Ascending aorta (tissue), 2 donors: Measurements from ENCODE around the gene CRTAC1. TPM values are rescaled to one million over a fixed set of nuclear protein-coding genes. Genes with fewer than 3 reads are reported as not detected.

Experiments
- DNase-seq, 2 donors: peaks; one replicate each; pipeline ENCODE4 v3.0.0-alpha.2; 2019; ENCODE audit warnings: low spot score in 2 of 2
- H3K27ac ChIP-seq, 2 donors: fragments of 200-600 bp; sonication (generic); one replicate each; pipeline ENCODE4 v1.5.1; 2016 to 2017; ENCODE audit warnings: mild to moderate bottlenecking in 1 of 2
- H3K27me3 ChIP-seq: fragments of 200-600 bp; sonication (generic); one replicate; pipeline ENCODE4 v1.5.1; 2017
- H3K36me3 ChIP-seq, 2 donors: fragments of 200-600 bp; sonication (generic); one replicate each; pipeline ENCODE4 v1.5.1; 2016
- H3K4me1 ChIP-seq, 2 donors: fragments of 200-600 bp; sonication (generic); one replicate each; pipeline ENCODE4 v1.5.1; 2016 to 2017; ENCODE audit warnings: mild to moderate bottlenecking in 1 of 2
- H3K4me3 ChIP-seq, 2 donors: fragments of 200-600 bp; sonication (generic); one replicate each; pipeline ENCODE4 v1.5.1; 2016 to 2017; ENCODE audit warnings: mild to moderate bottlenecking in 1 of 2
- H3K9me3 ChIP-seq, 2 donors: fragments of 200-600 bp; sonication (generic); one replicate each; pipeline ENCODE4 v1.5.1; 2016
- CTCF ChIP-seq, 3 experiments: fragments of 200-600 bp in 2 of 3; fragments of 450-650 bp in 1 of 3; sonication (generic) in 2 of 3; IDR thresholded peaks; one replicate each; pipeline ENCODE4 v1.5.1; 2016 to 2019; ENCODE audit warnings: antibody characterized with exemption in 3 of 3, mild to moderate bottlenecking in 1 of 3, moderate library complexity in 1 of 3
- intact Hi-C: fragments of 100-400 bp; cut with DNase I; formaldehyde crosslinking; loops from one replicate; pipeline ENCODE4 v1.15.1; 2023
- total RNA-seq: library from RNA; depleted of rRNA; stranded (reverse); fragments of >200 nt; gene quantifications from one replicate; pipeline ENCODE4 v1.1.0, GENCODE V29; 2016

The CRTAC1 gene
- total RNA-seq, 1 donor from 2014 or later: 25.2 TPM

DNA sequence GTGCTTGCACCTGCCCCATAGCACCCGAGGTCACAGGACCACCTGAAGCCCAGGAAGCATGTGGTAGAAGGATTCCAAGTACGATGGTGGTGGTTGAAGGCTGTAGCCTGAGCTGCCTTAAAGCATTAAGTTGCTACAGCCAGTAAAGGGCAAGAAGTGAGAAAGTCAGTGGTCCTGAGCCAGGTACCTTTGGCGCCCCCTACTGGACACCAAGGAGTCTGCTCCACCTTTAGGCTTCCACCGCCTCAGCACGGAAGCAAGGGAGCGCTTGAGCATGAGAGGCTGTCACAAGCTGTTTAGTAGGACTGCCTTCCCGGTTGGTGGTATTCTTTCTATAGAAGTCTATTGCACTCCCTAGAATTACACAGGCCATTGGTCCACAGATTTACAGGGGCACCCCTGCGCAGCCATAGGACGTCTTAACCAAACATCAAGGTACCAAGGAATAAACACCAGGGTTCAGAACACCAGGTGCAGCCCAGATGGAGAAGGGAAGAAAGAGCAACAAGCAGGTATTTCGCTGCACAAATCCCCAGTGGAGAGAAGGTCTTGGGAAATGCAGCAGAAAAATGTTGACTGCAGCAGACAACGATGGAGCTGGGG, 2.2 kb downstream of the CRTAC1 start:
- Histone ChIP-seq H3K9me3 (no peaks in the 10 kb centered on the region), H3K27me3 (peaks cover 11% of the 10 kb centered on the region), H3K27ac (no peak overlapping the region), H3K4me1 (peaks cover 9% of the 10 kb centered on the region in 2 donors), H3K4me3 (no peak overlapping the region), H3K36me3 (no peaks in the 10 kb centered on the region)
- intact Hi-C loops: no loop called here
- DNase-seq: no peak
- TF ChIP-seq CTCF (IDR thresholded peaks at IDR 0.05): peak; percentile 11 to 54 (median 31)

GRCh38 chr10:98023024-98023423, 7.4 kb downstream of the CRTAC1 start:
- DNase-seq: no peak
- Histone ChIP-seq H3K27ac (no peak overlapping the region), H3K36me3 (no peaks in the 10 kb centered on the region), H3K9me3 (no peaks in the 10 kb centered on the region), H3K4me1 (no peaks in the 10 kb centered on the region), H3K4me3 (no peak overlapping the region), H3K27me3 (peaks cover 6% of the 10 kb centered on the region)
- TF ChIP-seq CTCF (IDR thresholded peaks at IDR 0.05): no peak
- intact Hi-C loops: no loop called here

DNA sequence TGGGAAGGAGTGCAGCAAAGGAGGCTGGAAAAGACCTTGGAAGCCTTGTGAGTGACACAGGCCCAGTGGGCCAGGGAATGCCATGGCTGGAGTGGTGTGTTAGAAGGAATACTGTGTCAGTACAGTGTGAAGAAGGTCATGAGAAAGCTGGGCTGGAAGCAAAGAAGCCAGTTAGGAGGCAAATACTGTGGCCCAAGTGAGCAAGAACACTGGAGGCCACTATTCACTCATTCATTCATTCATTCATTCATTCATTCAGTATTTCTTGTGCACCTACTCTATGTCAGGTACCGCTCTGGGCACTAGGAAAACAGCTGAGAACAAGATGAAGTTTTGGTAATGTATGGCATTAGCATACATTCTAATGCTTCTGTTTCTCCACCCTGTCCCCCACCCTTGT, 9.6 kb downstream of the CRTAC1 start:
- no peak overlapping the region for H3K27ac ChIP-seq
- H3K9me3 ChIP-seq: no peaks in the 10 kb centered on the region
- H3K4me3 ChIP-seq: no peak overlapping the region
- H3K36me3 ChIP-seq: no peaks in the 10 kb centered on the region
- no peaks in the 10 kb centered on the region for H3K27me3 ChIP-seq
- intact Hi-C loops: no loop called here
- no peak for DNase-seq
- H3K4me1 ChIP-seq: no peaks in the 10 kb centered on the region
- no peak for TF ChIP-seq CTCF (IDR thresholded peaks at IDR 0.05)

DNA sequence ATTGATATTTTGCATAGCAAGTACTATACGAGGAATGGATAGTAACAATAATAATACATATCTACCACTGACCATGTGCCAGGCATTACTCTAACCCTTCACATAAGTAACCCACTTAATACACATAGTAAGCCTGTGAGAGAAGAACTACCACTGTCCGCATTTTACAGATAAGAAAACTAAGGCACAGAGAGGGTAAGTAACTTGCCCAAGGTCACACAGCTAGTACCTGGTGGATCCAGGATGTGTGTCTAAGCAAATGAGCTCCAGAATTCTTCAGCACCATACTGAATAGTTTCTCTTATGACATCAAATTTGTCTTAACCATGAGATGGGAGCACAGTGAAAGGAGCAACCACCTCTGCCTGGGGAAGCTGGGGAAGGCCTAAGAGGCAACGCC, 10.2 kb downstream of the CRTAC1 start:
- TF ChIP-seq CTCF (IDR thresholded peaks at IDR 0.05): no peak
- Histone ChIP-seq H3K36me3 (no peaks in the 10 kb centered on the region), H3K27ac (no peak overlapping the region), H3K4me3 (no peak overlapping the region), H3K9me3 (no peaks in the 10 kb centered on the region), H3K27me3 (no peaks in the 10 kb centered on the region), H3K4me1 (no peaks in the 10 kb centered on the region)
- intact Hi-C loops: no loop called here
- no peak for DNase-seq

DNA sequence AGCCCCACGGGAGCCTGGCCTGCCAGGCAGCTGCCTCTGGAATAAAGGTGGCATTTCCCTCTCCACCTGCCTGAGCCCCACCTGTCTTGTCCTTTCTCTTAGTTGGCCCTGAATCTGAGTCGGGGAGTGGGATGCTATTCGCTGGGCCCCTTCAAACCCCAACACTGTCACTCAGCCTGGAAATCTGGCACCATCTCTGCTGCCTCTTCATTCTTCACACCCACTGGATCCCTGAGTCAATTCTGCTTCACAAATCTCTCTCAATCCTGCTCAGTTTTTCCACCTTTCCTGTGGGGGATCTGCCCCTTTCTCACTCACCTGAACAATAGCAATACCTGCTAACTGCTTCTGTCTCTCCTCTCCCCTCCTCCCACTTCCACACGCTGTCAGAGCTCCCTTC, 10.6 kb downstream of the CRTAC1 start:
- no peaks in the 10 kb centered on the region for H3K9me3 ChIP-seq
- H3K4me1 ChIP-seq: no peaks in the 10 kb centered on the region
- H3K36me3 ChIP-seq: no peaks in the 10 kb centered on the region
- no peaks in the 10 kb centered on the region for H3K27me3 ChIP-seq
- no peak for DNase-seq
- TF ChIP-seq CTCF (IDR thresholded peaks at IDR 0.05): no peak
- no peak overlapping the region for H3K4me3 ChIP-seq
- H3K27ac ChIP-seq: no peak overlapping the region
- intact Hi-C loops: no loop called here
